H1 (cell line): ENCODE results near the gene THPO. TPM values are rescaled to one million over a fixed set of nuclear protein-coding genes. Genes with fewer than 3 reads are reported as not detected.

Experiments
- CTCF ChIA-PET: fragments of 300-600 bp; sonication (Branson Sonifier 250); formaldehyde crosslinking; loops from one replicate; lab custom pipeline; 2021; ENCODE audit not compliant: partially characterized antibody; lab: Charles Lee
- POLR2A ChIA-PET: fragments of 300-600 bp; sonication (Branson Sonifier 250); formaldehyde crosslinking; loops from one replicate; lab custom pipeline; 2021; ENCODE audit warnings: inconsistent platforms; ENCODE audit not compliant: partially characterized antibody; lab: Charles Lee
- DNase-seq, 2 experiments: peaks; one replicate each; pipeline versions ENCODE4 v3.0.0 to v3.0.0-alpha.2; 2010 to 2022; ENCODE audit warnings: low spot score in 2 of 2, low read depth in 1 of 2, mixed read lengths in 1 of 2
- FAIRE-seq: peaks from 2 replicates; lab custom pipeline; 2011; peaks lifted over from hg19 to GRCh38; lab: Jason Lieb, UNC
- H2AFZ ChIP-seq: 2 replicates; pipeline ENCODE4 v1.8.1; 2012; ENCODE audit warnings: low read length, inconsistent platforms
- H2AK5ac ChIP-seq: 2 replicates; pipeline ENCODE4 v1.6.1; 2013; ENCODE audit warnings: low read depth, low read length
- H2BK120ac ChIP-seq: replicated peaks from 2 replicates; pipeline ENCODE3; 2013; ENCODE audit warnings: low read depth, low read length, inconsistent platforms
- H2BK12ac ChIP-seq: 2 replicates; pipeline ENCODE4 v1.6.1; 2013; ENCODE audit warnings: low read depth, low read length
- H2BK15ac ChIP-seq: 2 replicates; pipeline ENCODE4 v1.6.1; 2013; ENCODE audit warnings: low read length
- H2BK20ac ChIP-seq: 2 replicates; pipeline ENCODE4 v1.6.1; 2013; ENCODE audit warnings: low read length
- H2BK5ac ChIP-seq: 2 replicates; pipeline ENCODE4 v1.6.1; 2013; ENCODE audit warnings: low read depth, low read length
- H3K14ac ChIP-seq: 2 replicates; pipeline ENCODE4 v1.6.1; 2013; ENCODE audit warnings: inconsistent platforms; ENCODE audit not compliant: insufficient read length
- H3K18ac ChIP-seq: 2 replicates; pipeline ENCODE4 v1.6.1; 2013; ENCODE audit warnings: low read length; ENCODE audit errors: extremely low read depth
- H3K23ac ChIP-seq: 2 replicates; pipeline ENCODE4 v1.6.1; 2013; ENCODE audit warnings: inconsistent platforms; ENCODE audit not compliant: insufficient read length
- H3K23me2 ChIP-seq: 2 replicates; pipeline ENCODE4 v1.6.1; 2013; ENCODE audit warnings: low read depth, low read length
- H3K27ac ChIP-seq: 2 replicates; pipeline ENCODE4 v1.6.1; 2011; ENCODE audit warnings: low read depth, low read length, inconsistent platforms
- H3K27me3 ChIP-seq, 4 experiments: replicated peaks in 1 of 4; 1 replicate in 1 of 4; 2 replicates in 3 of 4; pipeline versions ENCODE4 v1.6.1 to v1.8.1; 2011 to 2013; ENCODE audit warnings: low read length in 3 of 4, mild to moderate bottlenecking in 3 of 4, inconsistent platforms in 2 of 4, mixed read lengths in 2 of 4, moderate library complexity in 1 of 4; ENCODE audit not compliant: control insufficient read depth in 3 of 4, insufficient read depth in 3 of 4; ENCODE audit errors: extremely low read depth in 1 of 4
- H3K36me3 ChIP-seq, 4 experiments: 2 replicates each; pipeline versions ENCODE4 v1.6.1 to v1.8.1; 2011 to 2013; ENCODE audit warnings: mild to moderate bottlenecking in 4 of 4, low read length in 3 of 4, moderate library complexity in 2 of 4, control low read depth in 1 of 4, inconsistent platforms in 1 of 4; ENCODE audit not compliant: insufficient read depth in 4 of 4, control insufficient read depth in 2 of 4
- H3K4ac ChIP-seq: replicated peaks from 2 replicates; pipeline ENCODE3; 2013; ENCODE audit warnings: low read length, low read depth, mixed read lengths, inconsistent platforms; ENCODE audit not compliant: insufficient read length
- H3K4me1 ChIP-seq, 4 experiments: replicated peaks in 1 of 4; 1 replicate in 1 of 4; 2 replicates in 3 of 4; pipeline versions ENCODE4 v1.6.1 to v1.8.1; 2011 to 2013; ENCODE audit warnings: low read length in 3 of 4, inconsistent platforms in 2 of 4, mixed read lengths in 1 of 4; ENCODE audit not compliant: insufficient read depth in 4 of 4, control insufficient read depth in 3 of 4
- H3K4me2 ChIP-seq, 2 experiments: 2 replicates each; pipeline versions ENCODE4 v1.6.1 to v1.8.1; 2011 to 2013; ENCODE audit warnings: low read depth in 2 of 2, low read length in 2 of 2, control low read depth in 1 of 2, inconsistent platforms in 1 of 2, mild to moderate bottlenecking in 1 of 2; ENCODE audit not compliant: insufficient read depth in 1 of 2
- H3K4me3 ChIP-seq, 4 experiments: fragments of 200-600, 300-600 bp in 1 of 4; sonication (generic), shearing (Covaris generic), sonication (Bioruptor Twin) in 1 of 4; 2 replicates each; pipeline versions ENCODE4 v1.5.1 to v1.8.1; 2011 to 2016; ENCODE audit warnings: low read length in 4 of 4, low read depth in 3 of 4, control low read depth in 2 of 4, inconsistent platforms in 2 of 4, mild to moderate bottlenecking in 2 of 4, mixed read lengths in 1 of 4, moderate library complexity in 1 of 4; ENCODE audit not compliant: insufficient read depth in 2 of 4; ENCODE audit errors: extremely low read depth in 1 of 4
- H3K56ac ChIP-seq: replicated peaks from 2 replicates; pipeline ENCODE3; 2013; ENCODE audit warnings: low read depth, mild to moderate bottlenecking, mixed read lengths, low read length, inconsistent platforms; ENCODE audit not compliant: insufficient read length
- H3K79me1 ChIP-seq: 2 replicates; pipeline ENCODE4 v1.6.1; 2013; ENCODE audit warnings: low read depth, low read length, control low read depth
- H3K79me2 ChIP-seq, 2 experiments: 2 replicates each; pipeline versions ENCODE4 v1.6.1 to v1.8.1; 2012 to 2013; ENCODE audit warnings: low read length in 2 of 2, mild to moderate bottlenecking in 2 of 2, inconsistent platforms in 1 of 2; ENCODE audit not compliant: insufficient read depth in 2 of 2, control insufficient read depth in 1 of 2
- H3K9ac ChIP-seq, 4 experiments: replicated peaks in 1 of 4; 1 replicate in 1 of 4; 2 replicates in 3 of 4; pipeline versions ENCODE4 v1.6.1 to v1.8.1; 2011 to 2013; ENCODE audit warnings: low read depth in 3 of 4, low read length in 3 of 4, control low read depth in 2 of 4, mild to moderate bottlenecking in 2 of 4, moderate library complexity in 2 of 4, inconsistent platforms in 1 of 4; ENCODE audit errors: extremely low read depth in 1 of 4
- H3K9me3 ChIP-seq, 2 experiments: 2 replicates each; pipeline versions ENCODE4 v1.6.1 to v1.8.1; 2012 to 2013; ENCODE audit warnings: mild to moderate bottlenecking in 2 of 2, moderate library complexity in 2 of 2, control low read depth in 1 of 2, inconsistent platforms in 1 of 2, low read depth in 1 of 2, low read length in 1 of 2, mixed read lengths in 1 of 2; ENCODE audit not compliant: insufficient read depth in 2 of 2
- H4K20me1 ChIP-seq, 2 experiments: replicated peaks in 1 of 2; 2 replicates each; pipeline versions ENCODE3 to v1.8.1; 2011 to 2013; ENCODE audit warnings: inconsistent platforms in 2 of 2, low read length in 2 of 2, mild to moderate bottlenecking in 1 of 2; ENCODE audit not compliant: insufficient read depth in 2 of 2, control insufficient read depth in 1 of 2
- H4K5ac ChIP-seq: 2 replicates; pipeline ENCODE4 v1.6.1; 2013; ENCODE audit warnings: low read length, low read depth, mixed read lengths, inconsistent platforms; ENCODE audit not compliant: insufficient read length
- H4K8ac ChIP-seq: 2 replicates; pipeline ENCODE4 v1.8.0; 2013; ENCODE audit warnings: mild to moderate bottlenecking, moderate library complexity, low read length, inconsistent platforms; ENCODE audit not compliant: insufficient read depth; ENCODE audit errors: extremely low read depth
- H4K91ac ChIP-seq: replicated peaks from 2 replicates; pipeline ENCODE3; 2013; ENCODE audit warnings: low read length, mixed read lengths, inconsistent platforms; ENCODE audit not compliant: insufficient read length
- ATF2 ChIP-seq: IDR thresholded peaks from 2 replicates; pipeline ENCODE4 v1.6.1; 2012; ENCODE audit warnings: low read length, inconsistent platforms
- BACH1 ChIP-seq: IDR thresholded peaks from 2 replicates; pipeline ENCODE4 v1.6.1; 2012; ENCODE audit warnings: low read length, improper control_type of control experiment
- HDAC6 ChIP-seq: IDR thresholded peaks from one replicate; pipeline ENCODE4 v1.7.1; 2012; ENCODE audit warnings: low read depth, mild to moderate bottlenecking, inconsistent platforms, low read length, moderate library complexity
- JUND ChIP-seq: IDR thresholded peaks from 2 replicates; pipeline ENCODE4 v1.6.1; 2011; ENCODE audit warnings: mild to moderate bottlenecking, improper control_type of control experiment, low read length
- KDM4A ChIP-seq: IDR thresholded peaks from one replicate; pipeline ENCODE4 v1.7.1; 2012; ENCODE audit warnings: low read depth, mild to moderate bottlenecking, moderate library complexity, low read length, inconsistent platforms; ENCODE audit not compliant: severe bottlenecking
- MAFK ChIP-seq: IDR thresholded peaks from 2 replicates; pipeline ENCODE4 v1.6.1; 2012; ENCODE audit warnings: low read depth, mild to moderate bottlenecking, improper control_type of control experiment, low read length
- RFX5 ChIP-seq: IDR thresholded peaks from 2 replicates; pipeline ENCODE4 v1.6.1; 2011; ENCODE audit warnings: low read depth, low read length, improper control_type of control experiment, borderline replicate concordance
- SIX5 ChIP-seq: IDR thresholded peaks from 2 replicates; pipeline ENCODE4 v1.6.1; 2011; ENCODE audit warnings: mild to moderate bottlenecking, low read depth, low read length
- SP4 ChIP-seq: IDR thresholded peaks from 2 replicates; pipeline ENCODE4 v1.6.1; 2012; ENCODE audit warnings: low read length, inconsistent platforms
- TAF1 ChIP-seq: IDR thresholded peaks from 2 replicates; pipeline ENCODE4 v1.6.1; 2011; ENCODE audit warnings: mild to moderate bottlenecking, low read depth, low read length
- WGBS, 2 experiments: shearing (Covaris generic) in 1 of 2; methylation state at CpG; one replicate each; pipeline versions ENCODE4 v1.1.6 to v1.1.7; 2013 to 2015; ENCODE audit warnings: low lambda C conversion rate in 2 of 2, mixed read lengths in 2 of 2, inconsistent platforms in 1 of 2, low coverage in 1 of 2, missing lambda C conversion rate in 1 of 2; ENCODE audit not compliant: insufficient replicate concordance in 2 of 2, insufficient coverage in 1 of 2, insufficient read length in 1 of 2; ENCODE audit errors: extremely low coverage in 1 of 2, missing lambda C conversion rate in 1 of 2; 5-methylcytosine and 5-hydroxymethylcytosine counted together
- polyA plus RNA-seq, 7 experiments: library from polyadenylated mRNA; depleted of rRNA in 3 of 7; stranded (reverse) in 5 of 7; unstranded in 2 of 7; fragments of >200 nt in 5 of 7; fragments of 200-250 nt in 2 of 7; gene quantifications; 1 replicate in 5 of 7; 2 replicates in 1 of 7; 4 replicates in 1 of 7; pipeline versions ENCODE4 v1.2.1 to v1.2.3, GENCODE V29; 2011 to 2013; ENCODE audit warnings: missing spikeins in 2 of 7, mixed read lengths in 2 of 7
- total RNA-seq: library from RNA; stranded (reverse); fragmentation: NEBNext Ultra II Directional; extraction: Animal tissue kit (Norgen Biotek cat#: 25700); gene quantifications from 2 replicates; pipeline ENCODE4 v1.2.1, GENCODE V29; 2021
- TF ChIP-seq, protein P1 (sequence below): IDR thresholded peaks from 2 replicates; pipeline ENCODE4 v1.6.1; 2012; ENCODE audit warnings: inconsistent platforms

Gene THPO
- total and polyA plus RNA-seq, 2 of the 8 experiments (the other 6 are each of a cell fraction or from before 2014, with no cell fraction given) = 0.82 to 1.2 TPM

- H4K91ac ChIP-seq = no peak overlapping the region
- H3K56ac ChIP-seq = no peak overlapping the region
- H3K79me2 ChIP-seq = no peaks in the 10 kb centered on the region
- no peaks in the 10 kb centered on the region for H3K79me1 ChIP-seq
- no peak overlapping the region for H3K14ac ChIP-seq
- no peak overlapping the region for H2BK120ac ChIP-seq
- 85% methylated on average over 6 of the region's 6 CpGs; no CpG with 5 or more reads in 1 of the 2 experiments for WGBS, 2 experiments
- H2AFZ ChIP-seq = no peak overlapping the region
- peaks cover 4 to 18% (median 15%) of the 10 kb centered on the region in 4 experiments for H3K4me1 ChIP-seq
- H3K23me2 ChIP-seq = no peaks in the 10 kb centered on the region; the same call in 1 of the 2 replicates
- H3K27ac ChIP-seq = no peak overlapping the region
- H3K4me3 ChIP-seq = no peak overlapping the region
- no peak overlapping the region for H4K5ac ChIP-seq
- H3K4ac ChIP-seq = no peak overlapping the region
- H2AK5ac ChIP-seq = no peak overlapping the region
- peaks cover 0 to 9% (median 7%) of the 10 kb centered on the region in 4 experiments; a peak in 6 of 7 replicates for H3K27me3 ChIP-seq
- ChIA-PET POLR2A (interaction anchor here (0.6 to 4.2 kb wide), 4 partner anchors 11 to 293 kb away, joined by 3 to 32 read pairs (median 3); partner anchors contain the start of genes CLCN2 and POLR2H), CTCF (interaction anchor here (0.9 to 11.5 kb wide), 20 partner anchors 10 to 173 kb away, joined by 3 to 223 read pairs (median 18); partner anchors contain the start of genes CHRD, CLCN2 and FAM131A)
- H4K8ac ChIP-seq = no peak overlapping the region
- H3K18ac ChIP-seq = no peak overlapping the region
- DNase-seq (no peak), FAIRE-seq (no peak)
- no peak overlapping the region for H3K23ac ChIP-seq
- no peak overlapping the region for H2BK12ac ChIP-seq
- no peak overlapping the region for H3K4me2 ChIP-seq
- H3K9ac ChIP-seq = no peak overlapping the region
- H2BK5ac ChIP-seq = no peak overlapping the region
- no peaks in the 10 kb centered on the region for H3K9me3 ChIP-seq
- no peak overlapping the region for H2BK20ac ChIP-seq
- H2BK15ac ChIP-seq = no peak overlapping the region
- peaks cover 0 to 5% of the 10 kb centered on the region in 2 experiments for H4K20me1 ChIP-seq
- peaks cover 0 to 5% (median 4%) of the 10 kb centered on the region in 4 experiments; a peak in 6 of 8 replicates for H3K36me3 ChIP-seq
- TF ChIP-seq MAFK (no peak), TAF1 (no peak), HDAC6 (no peak), KDM4A (no peak), SIX5 (no peak), BACH1 (no peak), RFX5 (no peak), SP4 (no peak), JUND (no peak), ATF2 (no peak)
- TF ChIP-seq, protein P1, sequence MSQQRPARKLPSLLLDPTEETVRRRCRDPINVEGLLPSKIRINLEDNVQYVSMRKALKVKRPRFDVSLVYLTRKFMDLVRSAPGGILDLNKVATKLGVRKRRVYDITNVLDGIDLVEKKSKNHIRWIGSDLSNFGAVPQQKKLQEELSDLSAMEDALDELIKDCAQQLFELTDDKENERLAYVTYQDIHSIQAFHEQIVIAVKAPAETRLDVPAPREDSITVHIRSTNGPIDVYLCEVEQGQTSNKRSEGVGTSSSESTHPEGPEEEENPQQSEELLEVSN = no peak
These were observed 4.6 kb downstream of the THPO start for GRCh38 chr3:184373422-184373821.
